HepG2 (cell line): ENCODE measurements around the gene C2CD4A. TPM values are rescaled to one million over a fixed set of nuclear protein-coding genes. Genes with fewer than 3 reads are reported as not detected.

ENCODE experiments used
- GFI1 ChIP-seq: sonication (generic); formaldehyde crosslinking; IDR thresholded peaks from 2 replicates; pipeline ENCODE4 v1.5.0; 2020; ENCODE audit warnings: missing genetic modification reagents, mild to moderate bottlenecking, borderline replicate concordance
- GRHL1 ChIP-seq: sonication (generic); formaldehyde crosslinking; conservative IDR thresholded peaks from 2 replicates; pipeline ENCODE4 v1.8.0; 2022; ENCODE audit warnings: missing genetic modification reagents
- HOXA7 ChIP-seq: sonication (generic); formaldehyde crosslinking; IDR thresholded peaks from 2 replicates; pipeline ENCODE4 v1.8.1; 2022; ENCODE audit warnings: mild to moderate bottlenecking, missing genetic modification reagents, moderate library complexity
- KDM4B ChIP-seq: sonication (generic); formaldehyde crosslinking; IDR thresholded peaks from 2 replicates; pipeline ENCODE4 v1.4.0; 2020; ENCODE audit warnings: missing genetic modification reagents
- MED8 ChIP-seq: sonication (generic); formaldehyde crosslinking; IDR thresholded peaks from 2 replicates; pipeline ENCODE4 v1.8.1; 2023; ENCODE audit warnings: mild to moderate bottlenecking, missing genetic modification reagents; ENCODE audit not compliant: insufficient replicate concordance
- PITX1 ChIP-seq: sonication (generic); formaldehyde crosslinking; IDR thresholded peaks from 2 replicates; pipeline ENCODE4 v1.5.1; 2020; ENCODE audit warnings: mild to moderate bottlenecking, missing genetic modification reagents
- UBTF ChIP-seq: sonication (generic); formaldehyde crosslinking; IDR thresholded peaks from 2 replicates; pipeline ENCODE4 v1.4.0; 2020; ENCODE audit warnings: mild to moderate bottlenecking, missing genetic modification reagents
- ZIK1 ChIP-seq: sonication (generic); formaldehyde crosslinking; IDR thresholded peaks from 2 replicates; pipeline ENCODE4 v1.5.0; 2020; ENCODE audit warnings: mild to moderate bottlenecking, low read depth, missing genetic modification reagents, borderline replicate concordance
- ZNF276 ChIP-seq: sonication (generic); formaldehyde crosslinking; IDR thresholded peaks from 2 replicates; pipeline ENCODE4 v1.4.0; 2020; ENCODE audit warnings: mild to moderate bottlenecking, low read depth, missing genetic modification reagents
- ZNF598 ChIP-seq: sonication (generic); formaldehyde crosslinking; IDR thresholded peaks from 2 replicates; pipeline ENCODE4 v1.5.1; 2020; ENCODE audit warnings: mild to moderate bottlenecking, missing genetic modification reagents, borderline replicate concordance
- ZNF639 ChIP-seq: conservative IDR thresholded peaks from 2 replicates; pipeline ENCODE4 v1.6.1; 2018; ENCODE audit warnings: missing genetic modification reagents
- ZNF646 ChIP-seq: sonication (generic); formaldehyde crosslinking; IDR thresholded peaks from 2 replicates; pipeline ENCODE4 v1.9.0; 2021; ENCODE audit warnings: mild to moderate bottlenecking, missing genetic modification reagents
- ZNF652 ChIP-seq: IDR thresholded peaks from 2 replicates; pipeline ENCODE4 v1.6.1; 2016; ENCODE audit warnings: low read depth, borderline replicate concordance
- polyA plus RNA-seq, 8 experiments: library from polyadenylated mRNA; depleted of rRNA in 3 of 8; stranded (reverse) in 7 of 8; unstranded in 1 of 8; fragments of >200 nt; fragmentation: Illumina TruSeq in 4 of 8; extraction: Trizol in 4 of 8; gene quantifications; 2 replicates each; pipeline versions ENCODE4 v1.2.1 to v1.2.3, GENCODE V29; 2011 to 2016; ENCODE audit warnings: low read depth in 4 of 8, missing spikeins in 1 of 8, mixed read lengths in 1 of 8; ENCODE audit not compliant: insufficient read depth in 1 of 8
- total RNA-seq, 5 experiments: library from RNA; depleted of rRNA; stranded (reverse); fragments of >200 nt; fragmentation: Illumina TruSeq; extraction: Trizol; gene quantifications; 2 replicates each; pipeline ENCODE4 v1.2.3, GENCODE V29; 2016; ENCODE audit warnings: low read depth in 1 of 5

Gene C2CD4A
- total and polyA plus RNA-seq, 2 of the 13 experiments (the other 11 are each of a cell fraction or from before 2014, with no cell fraction given): 0.20 TPM; not detected in 1

- no peak for TF ChIP-seq ZNF646 (CRISPR knock-in tag)
- TF ChIP-seq ZNF639 (CRISPR knock-in tag): no peak; the same call in 1 of the 2 replicates
- TF ChIP-seq GFI1: peak; percentile 54; the same call in 1 of the 2 replicates
- TF ChIP-seq ZNF598 (CRISPR knock-in tag): no peak
- 0 out of 2 replicates have a peak, but pooled peaks have one; percentile 27 for TF ChIP-seq ZIK1
- TF ChIP-seq UBTF (CRISPR knock-in tag): peak; percentile 89
- TF ChIP-seq ZNF276 (CRISPR knock-in tag): peak; percentile 30; the same call in 1 of the 2 replicates
- TF ChIP-seq MED8 (CRISPR knock-in tag): no peak
- no peak for TF ChIP-seq KDM4B (CRISPR knock-in tag)
- TF ChIP-seq PITX1 (CRISPR knock-in tag): peak; percentile 56; the same call in 1 of the 2 replicates
- TF ChIP-seq ZNF652 (CRISPR knock-in tag): peak; percentile 52; the same call in 1 of the 2 replicates
- no peak for TF ChIP-seq GRHL1 (CRISPR knock-in tag)
- no peak for TF ChIP-seq HOXA7 (CRISPR knock-in tag)
Measured at GRCh38 chr15:62060113-62060895, 6.5 kb upstream of the C2CD4A start, which contains the start of gene VPS13C (continued).
